OCI-LY1 (cell line): ENCODE results near the gene ABCB6.

Source experiments
- CTCF ChIP-seq: fragments of 200-600 bp; sonication (generic), shearing (Covaris generic); IDR thresholded peaks from 2 replicates; pipeline ENCODE4 v1.5.1; 2017; ENCODE audit warnings: mild to moderate bottlenecking, antibody characterized with exemption, low read length, moderate library complexity, mixed read lengths
- EZH2 ChIP-seq: fragments of 200-600 bp; sonication (generic), shearing (Covaris generic); IDR thresholded peaks from 2 replicates; pipeline ENCODE4 v1.8.0; 2017; ENCODE audit warnings: borderline replicate concordance, mixed run types, mild to moderate bottlenecking, antibody characterized with exemption, low read length, moderate library complexity, mixed read lengths

GRCh38 chr2:219197388-219197787, 21.4 kb downstream of the ABCB6 start:
- TF ChIP-seq CTCF (no peak), EZH2 (no peak)
